Measurements from ENCODE around the gene SKA3.
A peak's percentile ranks its signal among the peaks of the same experiment; 100 is the strongest.
"Not testable (repeated sequence)": the region's sequence is repeated elsewhere in the genome, so short reads cannot be mapped to it uniquely, and the experiment has no call there.

Gene SKA3

DNA sequence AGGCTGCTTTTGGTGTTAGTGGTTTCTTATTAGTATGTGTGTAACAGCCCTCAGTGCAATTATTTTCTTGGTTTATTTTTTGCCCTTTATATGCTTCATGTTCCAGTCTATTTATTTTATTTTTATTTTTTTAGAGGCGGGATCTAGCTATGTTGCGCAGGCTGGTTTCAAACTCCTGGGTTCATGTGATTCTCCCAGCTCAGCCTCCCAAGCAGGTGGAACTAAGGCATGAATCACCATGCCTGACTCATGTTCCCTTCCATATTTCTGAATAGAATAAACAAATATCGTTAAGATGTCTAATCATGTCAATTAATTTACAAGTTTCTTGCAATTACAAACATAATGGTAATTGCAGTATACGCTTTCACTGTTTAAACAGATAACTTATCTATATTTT is 11.7 kb downstream of the SKA3 start:
- no peak for DNase-seq

DNA sequence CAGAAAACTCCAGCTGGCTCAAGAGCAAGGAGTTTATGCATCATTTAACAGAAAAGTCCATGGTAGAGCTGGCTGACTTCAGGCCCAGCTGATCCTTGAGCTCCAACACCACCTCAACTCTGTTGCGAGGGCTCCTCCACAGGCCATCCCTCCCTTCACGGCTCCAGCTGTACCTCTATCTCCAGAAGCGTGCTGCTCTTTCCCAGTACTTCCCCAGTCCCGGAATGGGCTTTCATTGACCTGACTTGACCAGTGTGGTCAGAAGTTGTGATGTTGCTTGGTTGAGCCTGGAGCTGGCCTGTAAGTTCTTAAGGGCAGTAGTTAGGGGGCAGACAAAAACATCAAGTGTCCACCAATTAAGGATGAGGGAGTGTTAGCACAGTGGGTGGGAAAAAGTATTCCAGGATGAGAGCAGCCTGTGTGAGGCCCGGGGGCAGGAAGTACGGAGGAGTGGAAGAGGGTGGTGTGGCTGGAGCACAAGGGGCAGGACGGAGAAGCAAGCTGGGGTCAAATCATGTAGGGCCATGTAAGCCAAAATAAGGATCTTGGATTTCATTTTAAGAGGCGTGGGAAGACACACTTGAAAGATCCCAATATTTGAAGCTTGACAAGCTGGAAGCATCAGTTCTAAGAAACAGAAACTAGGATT is 24.0 kb downstream of the SKA3 start:
- no peak for DNase-seq

DNA sequence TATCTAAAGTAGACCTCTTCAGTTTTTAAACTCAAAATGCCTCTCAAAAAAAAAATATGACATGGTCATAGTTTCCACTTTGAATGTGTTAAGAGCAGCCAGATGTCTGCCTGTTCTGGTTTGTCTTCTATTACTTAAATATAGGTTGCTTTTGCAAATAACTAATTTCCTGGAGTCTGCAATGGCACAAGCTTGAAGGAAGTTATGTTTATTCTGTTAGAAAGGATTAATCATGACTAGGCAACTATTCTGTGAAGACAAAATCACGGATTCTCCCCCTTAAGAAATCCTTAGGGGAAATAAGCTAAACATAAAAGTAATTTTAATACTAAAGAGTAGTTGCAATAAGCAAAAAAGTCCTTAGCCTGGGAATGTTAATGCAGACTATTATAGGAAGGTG is 26.3 kb downstream of the SKA3 start:
- peak in 1 of 2 experiments; percentile 14 for DNase-seq

DNA sequence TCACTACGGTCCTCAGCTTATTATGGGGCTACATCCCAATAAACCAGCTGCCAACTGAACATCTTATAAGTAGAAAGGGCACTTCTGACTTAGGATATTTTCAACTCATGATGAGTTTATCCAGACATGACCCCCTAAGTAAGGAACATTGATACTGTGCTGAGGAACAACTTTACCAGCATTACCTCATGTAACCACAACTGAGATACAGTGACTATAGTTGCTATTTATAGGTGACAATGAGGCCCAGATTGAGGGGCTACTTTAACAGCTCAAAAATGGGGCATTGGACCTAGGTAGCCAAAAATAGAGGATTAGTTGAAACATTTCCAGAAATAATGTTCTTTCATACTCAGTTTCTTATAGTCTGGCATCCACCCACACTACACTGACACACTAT is 26.8 kb downstream of the SKA3 start:
- no peak for DNase-seq

DNA sequence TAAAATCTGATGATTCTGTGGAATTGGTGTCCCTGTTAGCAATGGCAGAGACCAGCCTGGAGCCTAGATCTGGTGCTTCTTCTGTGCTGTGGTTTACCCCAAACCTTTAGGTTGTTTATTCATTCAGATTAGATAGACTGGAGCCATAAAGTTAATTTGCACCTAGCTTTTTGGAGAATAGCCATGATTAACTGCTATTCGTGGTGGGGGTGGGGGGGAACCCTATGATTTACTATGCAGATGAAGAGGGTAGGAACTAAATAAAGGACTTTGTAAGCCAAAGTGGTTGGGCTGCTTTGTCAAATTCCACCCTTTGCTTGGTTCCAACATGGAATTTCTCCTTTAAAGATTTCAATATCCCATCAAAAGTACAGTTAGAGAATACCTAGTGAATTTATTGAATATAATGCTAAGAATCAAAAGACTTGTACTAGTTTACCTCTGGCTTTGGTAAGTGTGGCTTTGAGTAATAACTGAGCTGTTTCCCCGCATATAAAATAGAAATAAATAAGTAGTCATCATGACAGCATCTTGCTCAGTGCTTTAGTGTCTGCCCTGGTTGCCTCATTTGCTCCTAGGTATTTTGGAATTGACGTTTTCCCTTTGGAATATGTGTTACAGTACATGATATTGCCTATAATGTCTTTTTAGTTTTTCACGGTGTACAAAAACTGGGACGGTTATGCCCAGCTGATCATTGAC is 27.6 kb downstream of the SKA3 start:
- no peak for DNase-seq

DNA sequence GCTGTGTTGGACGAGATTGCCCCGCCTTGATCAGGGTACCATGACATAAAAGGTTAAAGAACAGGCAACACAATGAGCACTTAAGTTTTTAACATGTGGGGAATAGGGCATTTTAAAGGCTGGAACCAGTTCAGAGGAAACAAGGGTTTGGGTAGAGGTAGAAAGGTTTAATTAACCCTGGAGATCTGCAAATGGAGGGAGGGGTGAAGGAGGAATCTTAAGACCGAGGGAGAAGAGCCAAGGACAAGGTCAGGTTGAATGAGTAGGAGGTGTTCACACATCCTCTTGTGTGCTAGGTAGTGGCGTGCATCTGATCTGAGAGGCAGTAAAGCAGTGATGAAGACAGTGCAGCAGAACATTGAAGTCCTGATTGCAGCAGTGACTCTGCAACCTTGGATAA is 28.5 kb downstream of the SKA3 start:
- DNase-seq = no peak

DNA sequence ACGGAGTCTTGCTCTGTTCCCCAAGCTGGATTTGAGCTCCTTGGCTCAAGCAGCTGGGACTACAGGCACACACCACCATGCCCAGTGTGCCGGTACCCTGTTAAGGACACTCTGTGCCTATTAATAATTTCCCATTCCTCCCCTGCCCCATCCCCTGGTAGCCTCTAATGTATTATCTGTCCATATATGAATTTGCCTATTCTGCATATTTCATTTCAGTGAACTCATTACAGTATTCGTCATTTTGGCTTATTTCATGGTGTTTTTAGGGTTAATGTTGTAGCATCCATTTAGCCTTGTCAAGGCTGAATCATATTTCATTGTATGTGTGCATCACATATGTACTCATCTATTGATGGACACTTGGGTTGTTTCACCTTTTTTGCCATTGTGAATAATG is 33.6 kb downstream of the SKA3 start:
- no peak for DNase-seq

DNA sequence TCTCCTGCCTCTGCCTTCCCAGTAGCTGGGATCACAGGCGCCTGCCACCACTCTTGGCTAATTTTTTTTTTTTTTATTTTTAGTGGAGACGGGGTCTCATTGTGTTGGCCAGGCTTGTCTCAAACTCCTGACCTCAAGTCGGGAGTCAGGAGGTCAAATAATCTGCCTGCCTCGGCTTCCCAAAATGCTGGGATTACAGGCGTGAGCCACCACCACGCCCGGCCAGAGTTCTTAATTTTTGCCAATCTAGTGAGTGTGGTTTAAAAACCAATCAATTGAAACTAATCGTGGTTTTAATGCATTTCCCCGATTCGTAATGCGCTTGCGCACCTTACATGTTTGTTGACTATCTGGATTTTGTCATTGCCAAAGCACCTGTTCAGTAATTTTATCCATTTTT is 37.0 kb downstream of the SKA3 start:
- no peak for DNase-seq

DNA sequence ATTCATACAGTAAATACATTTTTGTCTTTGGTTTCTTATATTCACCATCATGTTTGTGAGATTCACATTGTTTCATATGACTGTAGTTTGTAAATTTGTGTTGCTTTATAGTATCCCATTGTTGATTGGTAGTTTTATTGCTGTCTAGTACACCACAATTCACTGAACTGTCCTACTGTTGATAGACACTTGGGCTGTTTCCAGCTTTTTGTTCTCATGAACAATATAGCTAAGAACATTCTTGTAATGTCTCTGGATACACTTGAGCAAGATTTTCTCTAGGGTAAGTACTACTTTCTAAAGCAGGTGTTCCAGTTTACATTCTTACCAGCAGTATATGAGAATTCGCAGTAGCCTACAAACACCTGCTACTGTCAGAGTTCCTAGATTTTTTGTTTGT is 37.8 kb downstream of the SKA3 start:
- no peak for DNase-seq

DNA sequence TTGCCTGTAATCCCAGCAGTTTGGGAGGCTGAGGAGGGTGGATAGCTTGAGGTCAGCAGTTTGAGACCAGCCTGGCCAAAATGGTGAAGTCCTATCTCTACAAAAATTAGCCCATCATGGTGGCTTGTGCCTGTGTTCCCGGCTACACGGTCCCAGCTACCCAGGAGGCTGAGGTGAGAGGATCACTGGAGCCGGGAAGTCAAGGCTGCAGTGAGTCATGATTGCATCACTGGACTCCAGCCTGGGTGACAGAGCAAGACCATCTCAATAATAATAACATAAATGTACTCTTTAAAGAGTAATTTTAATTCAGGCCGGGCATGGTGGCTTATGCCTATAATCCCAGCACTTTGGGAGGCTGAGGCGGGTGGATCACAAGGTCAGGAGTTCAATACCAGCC is 38.7 kb downstream of the SKA3 start:
- no peak for DNase-seq

DNA sequence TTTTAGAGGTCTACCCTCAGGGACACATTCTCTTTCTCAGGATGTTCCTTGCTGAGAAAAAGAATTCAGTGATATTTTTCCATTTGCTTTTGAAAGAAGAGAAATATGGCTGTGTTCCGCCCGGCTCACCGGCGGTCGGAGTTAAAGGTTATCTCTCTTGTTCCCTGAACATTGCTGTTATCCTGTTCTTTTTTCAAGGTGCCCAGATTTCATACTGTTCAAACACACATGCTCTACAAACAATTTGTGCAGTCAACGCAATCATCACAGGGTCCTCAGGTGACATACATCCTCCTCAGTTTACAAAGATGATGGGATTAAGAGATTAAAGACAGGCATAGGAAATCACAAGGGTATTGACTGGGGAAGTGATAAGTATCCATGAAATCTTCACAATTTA is 40.5 kb downstream of the SKA3 start:
- not testable (repeated sequence) for DNase-seq

DNA sequence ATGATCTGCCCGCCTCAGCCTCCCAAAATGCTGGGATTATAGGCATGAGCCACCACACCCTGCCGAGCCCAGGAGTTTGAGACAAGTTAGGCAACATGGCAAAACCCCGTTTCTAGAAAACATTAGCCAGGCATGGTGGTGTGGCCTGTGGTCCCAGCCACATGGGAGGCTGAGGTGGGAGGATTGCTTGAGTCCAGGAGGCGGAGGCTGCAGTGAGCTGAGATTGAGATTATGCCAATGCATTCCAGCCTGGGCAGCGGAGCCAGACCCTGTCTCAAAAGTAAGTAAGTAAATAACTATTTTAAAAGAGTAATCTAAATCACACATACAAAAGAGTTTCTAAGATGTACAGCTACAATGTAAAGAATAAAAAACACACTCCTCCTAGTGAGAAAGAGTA is 41.9 kb downstream of the SKA3 start:
- DNase-seq = no peak

DNA sequence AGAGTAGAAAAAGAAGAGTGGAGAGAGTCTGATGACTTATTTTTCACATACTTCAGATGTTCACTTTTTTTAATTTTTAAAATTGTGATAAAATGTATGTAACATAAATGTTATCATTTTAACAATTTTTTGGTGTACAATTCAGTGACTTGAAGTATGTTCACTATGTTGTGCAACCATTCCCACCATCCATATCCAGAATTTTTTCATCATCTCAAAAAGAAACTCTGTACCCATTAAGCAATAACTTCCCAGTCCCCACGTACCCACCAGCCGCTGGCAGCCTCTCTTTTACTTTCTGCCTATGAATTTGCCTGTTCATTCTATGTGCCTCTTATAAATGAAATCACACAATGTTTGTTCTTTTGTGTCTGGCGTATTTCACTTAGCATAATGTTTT is 43.3 kb downstream of the SKA3 start:
- no peak for DNase-seq

DNA sequence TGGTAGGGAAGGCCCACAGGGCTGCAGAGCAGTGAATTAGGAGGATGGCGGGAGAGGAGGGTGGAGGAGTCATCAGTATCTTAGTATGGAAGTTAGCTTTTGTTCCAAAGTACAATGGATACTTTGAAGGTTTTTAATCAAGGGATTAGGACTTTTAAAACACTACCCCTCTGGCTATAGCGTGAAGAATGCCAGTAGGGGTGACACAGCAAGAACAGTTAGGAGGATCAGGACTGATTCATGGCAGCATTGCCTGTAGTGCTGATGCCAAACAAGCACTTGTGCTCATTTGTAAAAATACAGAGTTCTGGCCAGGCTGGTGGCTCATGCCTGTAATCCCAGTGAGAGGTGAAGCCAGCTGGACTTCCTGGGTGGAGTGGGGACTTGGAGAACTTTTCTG is 46.2 kb downstream of the SKA3 start:
- no peak for DNase-seq

DNA sequence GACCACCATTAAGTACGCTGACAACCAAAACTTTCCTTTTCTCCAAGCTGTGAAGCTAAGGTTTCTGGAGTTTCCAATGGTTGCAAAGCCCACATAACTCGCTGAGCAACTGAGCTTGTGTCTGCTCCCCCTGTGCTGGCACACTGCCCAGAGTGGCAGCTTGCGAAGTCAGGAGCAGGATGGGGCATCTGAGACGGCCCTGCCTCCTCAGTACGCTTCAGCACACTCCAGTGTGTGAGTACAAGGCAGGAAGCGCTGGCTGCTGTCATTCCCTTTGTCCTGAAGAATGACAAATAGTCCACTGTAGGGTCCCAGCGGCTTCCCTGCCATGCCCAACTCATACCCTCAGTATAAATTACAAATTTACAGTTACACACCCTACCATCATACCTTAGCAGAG is 51.5 kb downstream of the SKA3 start:
- DNase-seq = peak; percentile 77 to 88

DNA sequence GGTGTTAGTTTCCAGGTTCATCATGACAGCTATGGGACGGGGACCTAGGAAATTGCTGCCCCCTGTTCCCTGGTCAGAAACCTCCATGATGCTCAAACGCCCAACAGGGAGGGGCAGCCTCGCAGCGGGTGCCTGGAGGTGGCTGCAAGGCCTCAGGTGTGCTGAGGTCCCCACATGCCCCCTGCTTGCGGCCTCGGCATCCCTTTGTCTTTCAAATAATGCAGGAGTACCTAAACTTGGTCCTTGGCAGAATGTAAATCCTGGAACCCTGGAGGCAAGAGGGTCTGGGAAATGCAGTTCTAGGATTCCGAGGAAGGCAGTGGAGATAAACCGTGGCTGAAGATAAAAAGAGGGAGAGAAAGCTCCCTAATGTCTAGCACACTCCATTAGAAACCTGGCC is 52.4 kb downstream of the SKA3 start:
- no peak for DNase-seq

DNA sequence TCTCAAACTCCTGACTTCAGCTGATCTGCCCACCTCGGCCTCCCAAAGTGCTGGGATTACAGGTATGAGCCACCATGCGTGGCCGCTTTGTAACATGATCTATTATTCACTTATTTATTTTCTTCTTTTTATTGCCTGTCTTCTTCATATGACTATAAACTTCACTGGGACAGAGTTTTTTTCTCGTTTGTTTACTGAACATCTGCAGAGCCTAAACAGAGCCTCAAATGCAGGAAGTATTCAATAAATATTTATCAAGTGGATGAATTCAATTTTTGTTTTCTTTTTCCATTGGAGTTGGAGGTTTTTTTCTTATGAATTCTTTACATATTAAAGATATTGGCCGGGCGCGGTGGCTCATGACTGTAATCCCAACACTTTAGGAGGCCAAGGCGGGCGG is 54.7 kb downstream of the SKA3 start:
- DNase-seq = no peak

DNA sequence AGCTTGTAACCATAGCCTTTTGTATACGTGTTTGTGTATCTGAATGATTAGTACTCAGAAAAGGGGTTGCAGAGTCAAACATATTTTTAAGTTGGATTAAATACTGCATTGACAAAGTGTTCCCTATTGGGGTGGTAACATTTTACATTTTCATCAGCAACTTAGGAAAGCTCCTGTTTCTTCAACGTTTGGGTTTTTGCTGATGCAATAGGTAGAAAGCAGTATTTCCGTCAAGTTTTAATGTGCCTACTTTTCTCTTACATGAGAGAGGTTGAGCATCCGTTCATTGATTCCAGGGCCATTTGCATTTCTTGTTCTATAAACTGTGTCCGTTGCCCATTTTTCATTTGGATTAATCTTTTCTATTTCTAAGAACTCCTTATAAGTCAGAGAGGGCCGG is 56.2 kb downstream of the SKA3 start:
- no peak for DNase-seq

DNA sequence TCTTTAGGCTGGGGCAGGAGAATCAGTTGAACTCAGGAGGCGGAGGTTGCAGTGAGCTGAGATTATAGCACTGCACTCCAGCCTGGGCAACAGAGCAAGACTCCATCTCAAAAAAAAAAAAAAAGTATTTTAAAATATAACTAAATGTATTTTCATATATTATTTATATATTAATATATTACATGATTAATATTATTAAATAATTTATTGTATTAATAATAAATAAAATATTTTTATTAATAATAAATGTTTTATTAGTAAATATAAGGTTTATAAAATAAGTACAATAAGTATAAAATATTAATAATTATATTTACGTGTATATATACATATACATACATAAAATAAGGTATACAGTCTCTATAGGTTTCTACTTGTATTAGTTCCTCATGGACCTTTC is 56.8 kb downstream of the SKA3 start:
- DNase-seq = no peak

DNA sequence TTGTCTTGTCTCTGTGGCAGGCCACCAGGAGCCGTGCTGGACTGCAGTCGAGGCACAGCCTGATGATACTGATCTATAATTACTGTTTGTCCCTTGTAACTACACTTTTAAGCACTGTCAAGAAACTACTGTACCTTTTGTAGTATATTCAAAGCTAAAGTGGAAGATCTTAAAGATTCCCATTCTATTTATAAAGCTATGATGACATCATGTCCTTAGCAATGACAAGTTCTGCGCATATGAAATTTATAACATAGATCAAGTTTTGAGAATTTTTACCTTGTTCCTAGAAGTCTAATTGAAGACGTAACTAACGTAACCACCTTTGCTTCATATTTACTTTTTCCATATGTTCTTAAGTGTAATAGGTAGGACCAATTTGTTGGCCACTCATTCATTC is 58.2 kb downstream of the SKA3 start:
- no peak for DNase-seq

DNA sequence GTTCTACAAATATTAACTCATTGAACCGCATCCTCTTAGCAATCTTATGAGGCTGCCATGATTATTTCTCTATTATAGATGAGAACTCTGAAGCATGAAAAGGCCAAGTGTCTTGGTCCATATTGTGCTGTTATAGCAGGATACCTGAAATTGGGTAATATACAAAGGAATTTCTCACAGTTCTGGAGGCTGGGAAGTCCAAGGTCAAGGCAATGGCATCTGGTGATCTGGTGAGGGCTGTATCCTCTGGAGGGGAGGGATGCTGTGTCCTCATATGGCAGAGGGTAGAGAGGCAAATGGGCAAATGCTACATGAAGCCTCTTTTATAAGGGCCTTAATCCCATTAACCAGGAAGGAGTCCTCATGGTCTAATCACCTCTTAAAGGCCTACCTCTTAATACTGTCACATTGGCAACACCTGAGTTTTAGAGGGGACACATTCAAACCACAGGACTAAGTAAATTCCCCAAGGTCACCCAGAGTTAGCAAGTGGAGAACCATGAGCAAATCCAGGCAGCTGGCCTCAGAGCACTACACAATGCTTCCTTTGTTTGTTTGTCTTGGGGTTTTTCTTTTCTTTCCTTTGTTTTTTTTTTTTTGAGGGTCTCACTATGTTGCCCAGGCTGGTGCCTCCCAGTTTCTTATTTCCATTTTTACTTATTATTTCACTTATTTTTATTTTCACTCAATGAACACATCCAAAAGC is 59.1 kb downstream of the SKA3 start:
- no peak for DNase-seq

DNA sequence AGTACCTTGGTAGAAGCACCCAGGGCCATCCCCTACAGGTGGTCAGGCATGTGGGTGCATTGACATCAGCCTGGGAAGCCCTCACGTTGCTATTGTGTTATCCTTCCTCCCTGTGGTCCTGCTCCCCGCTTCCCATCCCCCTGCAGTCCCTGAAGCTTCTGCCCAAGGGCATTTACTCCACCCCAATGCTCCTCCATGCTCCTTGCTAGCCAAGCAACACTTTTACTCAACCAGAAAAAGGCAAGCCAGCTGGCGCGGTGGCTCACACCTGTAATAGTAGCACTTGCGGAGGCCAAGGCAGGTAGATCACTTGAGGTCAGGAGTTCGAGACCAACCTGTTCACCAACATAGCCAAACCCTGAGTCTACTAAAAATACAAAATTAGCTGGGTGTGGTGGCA is 60.2 kb downstream of the SKA3 start:
- DNase-seq = no peak

DNA sequence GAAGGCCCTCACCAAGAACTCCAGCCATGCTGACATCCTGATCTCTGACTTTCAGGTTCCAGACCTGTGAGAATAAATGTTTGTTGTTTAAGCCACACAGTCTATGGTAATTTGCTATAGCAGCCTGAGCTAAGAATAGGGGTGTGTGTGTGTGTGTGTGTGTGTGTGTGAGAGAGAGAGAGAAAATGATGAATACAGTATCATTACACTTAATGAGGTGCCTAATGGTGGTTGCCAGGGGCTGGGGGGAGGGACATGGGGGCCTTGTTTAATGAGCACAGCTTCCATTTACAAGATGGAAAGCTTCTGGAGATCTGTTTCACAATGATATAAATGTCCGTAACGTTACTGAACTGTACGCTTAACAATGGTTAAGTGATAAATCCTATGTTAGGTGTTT is 61.1 kb downstream of the SKA3 start:
- DNase-seq = no peak

DNA sequence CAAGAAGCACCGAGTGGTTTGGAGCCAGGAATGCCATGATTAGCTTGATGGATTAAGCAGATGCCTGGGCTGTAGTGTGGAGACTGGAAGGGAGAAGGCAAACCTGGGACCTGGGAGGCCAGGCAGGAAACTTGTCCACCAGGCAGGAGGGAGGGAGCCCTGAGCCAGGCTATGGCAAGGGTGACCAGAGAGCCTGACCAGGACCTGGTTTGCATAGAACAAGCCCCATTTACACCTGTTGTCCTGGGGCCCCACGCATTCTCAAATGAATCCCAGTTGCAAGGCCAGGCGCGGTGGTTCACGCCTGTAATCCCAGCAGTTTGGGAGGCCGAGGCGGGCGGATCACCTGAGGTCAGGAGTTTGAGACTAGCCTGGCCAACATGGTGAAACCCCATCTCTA is 64.8 kb downstream of the SKA3 start:
- no peak for DNase-seq

DNA sequence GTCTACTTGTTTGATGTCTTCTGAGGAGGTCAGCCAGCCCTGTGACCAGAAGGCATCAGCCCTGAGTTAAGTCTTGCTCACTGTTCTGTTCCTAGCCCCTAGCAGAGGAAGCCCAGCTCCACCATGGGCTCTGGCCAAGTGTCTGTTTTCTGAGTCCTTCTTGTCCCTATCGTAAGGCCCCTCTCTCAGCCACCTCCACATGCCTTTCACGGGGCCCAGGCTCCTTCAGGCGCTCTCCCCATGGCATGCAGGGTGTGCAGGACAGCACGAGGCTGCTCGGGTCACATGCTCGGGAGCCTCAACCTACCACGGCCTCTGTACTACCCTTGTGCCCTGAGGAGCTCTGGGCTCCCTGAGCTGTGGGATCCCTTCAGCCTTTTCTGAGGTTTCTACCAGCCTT is 67.2 kb downstream of the SKA3 start:
- no peak for DNase-seq
